K562 (cell line): ENCODE results near the gene GNAT2. TPM values are rescaled to one million over a fixed set of nuclear protein-coding genes. Genes with fewer than 3 reads are reported as not detected.

Experiments used
- ADNP ChIP-seq: fragments of 200-800 bp; sonication (Bioruptor generic); IDR thresholded peaks from 2 replicates; pipeline ENCODE4 v1.6.1; 2016; ENCODE audit warnings: missing genetic modification characterization, missing compliant biosample characterization
- ARID1B ChIP-seq: fragments of 450-650 bp; IDR thresholded peaks from 2 replicates; pipeline ENCODE4 v1.6.1; 2016; ENCODE audit warnings: antibody characterized with exemption, mild to moderate bottlenecking, inconsistent platforms
- BRF2 ChIP-seq: IDR thresholded peaks from 3 replicates; pipeline ENCODE4 v1.6.1; 2011; ENCODE audit warnings: borderline replicate concordance, mild to moderate bottlenecking; ENCODE audit not compliant: insufficient read length, insufficient read depth
- CLOCK ChIP-seq: fragments of 250-450 bp; sonication (Bioruptor Pico); IDR thresholded peaks from 2 replicates; pipeline ENCODE4 v1.4.0; 2020; ENCODE audit warnings: mild to moderate bottlenecking, moderate library complexity, borderline replicate concordance
- CREB5 ChIP-seq: fragments of 250-450 bp; sonication (Bioruptor Pico); IDR thresholded peaks from 2 replicates; pipeline ENCODE4 v1.5.0; 2020; ENCODE audit warnings: mild to moderate bottlenecking
- HSF4 ChIP-seq: fragments of 250-450 bp; sonication (Bioruptor Pico); IDR thresholded peaks from 2 replicates; pipeline ENCODE4 v2.1.2; 2022; ENCODE audit warnings: mild to moderate bottlenecking, moderate library complexity, borderline replicate concordance
- MAFF ChIP-seq: IDR thresholded peaks from 2 replicates; pipeline ENCODE4 v1.6.1; 2012; ENCODE audit warnings: low read length, improper control_type of control experiment
- MAFG ChIP-seq: fragments of 450-650 bp; conservative IDR thresholded peaks from 2 replicates; pipeline ENCODE4 v1.6.1; 2016; ENCODE audit warnings: missing genetic modification characterization, missing compliant biosample characterization
- MNT ChIP-seq, 2 experiments: fragments of 450-650 bp; conservative IDR thresholded peaks; 2 replicates each; pipeline ENCODE4 v1.6.1; 2017; ENCODE audit warnings: mild to moderate bottlenecking in 2 of 2, moderate library complexity in 2 of 2
- PHF20 ChIP-seq: fragments of 450-650 bp; IDR thresholded peaks from 2 replicates; pipeline ENCODE4 v1.6.1; 2018; ENCODE audit not compliant: partially characterized antibody
- PREB ChIP-seq: sonication (generic); formaldehyde crosslinking; IDR thresholded peaks from 2 replicates; pipeline ENCODE4 v1.8.1; 2023; ENCODE audit warnings: mild to moderate bottlenecking, missing genetic modification reagents
- RBM22 ChIP-seq: fragments of 200-400 bp; formaldehyde crosslinking; IDR thresholded peaks from 2 replicates; pipeline ENCODE4 v1.6.1; 2018; ENCODE audit warnings: low read length, low read depth; ENCODE audit not compliant: poor library complexity, severe bottlenecking
- RFX1 ChIP-seq: fragments of 450-650 bp; IDR thresholded peaks from 2 replicates; pipeline ENCODE4 v1.6.1; 2016; ENCODE audit warnings: mild to moderate bottlenecking, moderate library complexity
- SAFB ChIP-seq: fragments of 200-400 bp; formaldehyde crosslinking; IDR thresholded peaks from 2 replicates; pipeline ENCODE4 v1.6.1; 2017; ENCODE audit warnings: low read depth, low read length, borderline replicate concordance
- STAT5B ChIP-seq: fragments of 250-450 bp; sonication (Bioruptor Pico); IDR thresholded peaks from 2 replicates; pipeline ENCODE4 v1.8.0; 2021; ENCODE audit warnings: mild to moderate bottlenecking, inconsistent platforms
- TSC22D4 ChIP-seq: fragments of 450-650 bp; IDR thresholded peaks from 2 replicates; pipeline ENCODE4 v1.6.1; 2016; ENCODE audit warnings: missing genetic modification characterization, missing biosample characterization, control low read depth
- ZNF644 ChIP-seq: fragments of 200-800 bp; sonication (Bioruptor generic); IDR thresholded peaks from 2 replicates; pipeline ENCODE4 v1.6.1; 2016; ENCODE audit warnings: low read depth, missing genetic modification characterization, missing compliant biosample characterization
- polyA plus RNA-seq, 8 experiments: library from polyadenylated mRNA; depleted of rRNA in 4 of 8; stranded (reverse) in 5 of 8; unstranded in 3 of 8; fragments of >200 nt; fragmentation: Nextera tagmentation in 2 of 8; fragmentation: Illumina TruSeq in 1 of 8; extraction: Ambion mirVana in 2 of 8; extraction: Trizol in 1 of 8; gene quantifications; 2 replicates each; pipeline versions ENCODE4 v1.2.1 to v1.2.3, GENCODE V29; 2011 to 2014; ENCODE audit warnings: inconsistent platforms in 1 of 8, missing spikeins in 1 of 8
- total RNA-seq, 7 experiments: library from RNA; depleted of rRNA in 6 of 7; stranded (reverse); fragments of >200 nt in 6 of 7; fragmentation: Illumina TruSeq in 2 of 7; extraction: Trizol in 2 of 7; gene quantifications; 2 replicates each; pipeline versions ENCODE4 v1.2.1 to v1.2.3, GENCODE V29; 2011 to 2021; ENCODE audit warnings: low replicate concordance in 1 of 7

The GNAT2 gene
- total and polyA plus RNA-seq, 9 of the 15 experiments (the other 6 are each of a cell fraction or from before 2014, with no cell fraction given) = 0.06 to 0.52 (median 0.24) TPM; not detected in 1

GRCh38 chr1:109618661-109619575 is 498 bp downstream of the GNAT2 start (continued):
- no peak for TF ChIP-seq CLOCK (CRISPR knock-in tag)
- no peak for TF ChIP-seq SAFB
- TF ChIP-seq MAFG (tag) = no peak
- no peak for TF ChIP-seq STAT5B (CRISPR knock-in tag)
- TF ChIP-seq RFX1 = no peak
- no peak for TF ChIP-seq RBM22
- no peak for TF ChIP-seq PREB (CRISPR knock-in tag)
- no peak for TF ChIP-seq HSF4 (CRISPR knock-in tag)
- peak; percentile 75 for TF ChIP-seq PHF20
- no peak for TF ChIP-seq MNT (conservative IDR thresholded peaks at IDR 0.05)
- peak; percentile 15; the same call in 1 of the 2 replicates for TF ChIP-seq ZNF644 (tag)
- TF ChIP-seq MAFF = no peak
- no peak for TF ChIP-seq CREB5
- no peak for TF ChIP-seq BRF2
- peak; percentile 25 for TF ChIP-seq ARID1B
- no peak for TF ChIP-seq TSC22D4 (tag)
- no peak for TF ChIP-seq ADNP (tag)
